A673 (cell line): ENCODE results near the gene CEACAM19. TPM values are rescaled to one million over a fixed set of nuclear protein-coding genes. Genes with fewer than 3 reads are reported as not detected.

Experiments used
- BruUV-seq: library from RNA; stranded (reverse); fragments of 400-500 nt; replicated peaks from 2 replicates; lab custom pipeline; 2021; lab: Mats Ljungman, UMichigan
- CTCF ChIA-PET: fragments of 300-600 bp; sonication (Branson Sonifier 250); formaldehyde crosslinking; loops from one replicate; lab custom pipeline; 2022; ENCODE audit warnings: antibody characterized with exemption; lab: Charles Lee
- POLR2A ChIA-PET: fragments of 300-600 bp; sonication (Branson Sonifier 250); formaldehyde crosslinking; loops from one replicate; lab custom pipeline; 2022; ENCODE audit warnings: antibody characterized with exemption; ENCODE audit not compliant: low non-redundant PET; lab: Charles Lee
- DNase-seq: peaks from one replicate; pipeline ENCODE4 v3.0.0-alpha.2; 2015; ENCODE audit warnings: low spot score
- H3K27ac ChIP-seq: fragments of 200-600 bp; sonication (generic); 2 replicates; pipeline ENCODE4 v1.5.1; 2016; ENCODE audit warnings: mixed run types, low read depth, mild to moderate bottlenecking, mixed read lengths, antibody characterized with exemption, low read length; ENCODE audit not compliant: poor library complexity, severe bottlenecking
- H3K27me3 ChIP-seq: fragments of 200-600 bp; sonication (generic); replicated peaks from 2 replicates; pipeline ENCODE4 v1.6.1; 2017; ENCODE audit warnings: mixed run types, low read depth, mild to moderate bottlenecking, mixed read lengths, antibody characterized with exemption, low read length; ENCODE audit not compliant: insufficient read depth, poor library complexity
- H3K36me3 ChIP-seq: fragments of 200-600 bp; sonication (generic); 2 replicates; pipeline ENCODE4 v1.6.1; 2016; ENCODE audit warnings: mixed run types, mild to moderate bottlenecking, mixed read lengths, antibody characterized with exemption, low read length; ENCODE audit not compliant: insufficient read depth, poor library complexity, severe bottlenecking
- H3K4me1 ChIP-seq: fragments of 200-600 bp; sonication (generic); 2 replicates; pipeline ENCODE4 v1.6.1; 2017; ENCODE audit warnings: mixed run types, mild to moderate bottlenecking, mixed read lengths, antibody characterized with exemption, low read length; ENCODE audit not compliant: insufficient read depth, poor library complexity, severe bottlenecking
- H3K4me3 ChIP-seq: fragments of 200-600 bp; sonication (generic); 2 replicates; pipeline ENCODE4 v1.5.1; 2016; ENCODE audit warnings: low read depth, mixed run types, mild to moderate bottlenecking, mixed read lengths, low read length; ENCODE audit not compliant: poor library complexity, severe bottlenecking
- H3K9me3 ChIP-seq: fragments of 200-600 bp; sonication (generic); 2 replicates; pipeline ENCODE4 v1.6.1; 2016; ENCODE audit warnings: mixed run types, low read depth, mild to moderate bottlenecking, mixed read lengths, antibody characterized with exemption, low read length; ENCODE audit not compliant: poor library complexity, severe bottlenecking
- EZH2 ChIP-seq: fragments of 200-600 bp; sonication (generic); IDR thresholded peaks from 2 replicates; pipeline ENCODE4 v1.6.1; 2017; ENCODE audit warnings: borderline replicate concordance, low read depth, mild to moderate bottlenecking, mixed read lengths, antibody characterized with exemption, low read length; ENCODE audit not compliant: poor library complexity, severe bottlenecking
- intact Hi-C: fragments of 100-400 bp; cut with micrococcal nuclease; formaldehyde crosslinking; loops from one replicate; pipeline ENCODE4 v1.10.0; 2022; ENCODE audit not compliant: unreplicated experiment
- total RNA-seq: library from RNA; stranded (reverse); gene quantifications from 2 replicates; pipeline ENCODE4 v1.2.3, GENCODE V29; 2021
- TF ChIP-seq, protein P1 (sequence below): fragments of 300-800, 200-600 bp; sonication (generic); conservative IDR thresholded peaks from 2 replicates; pipeline ENCODE4 v1.5.1; 2017; ENCODE audit warnings: low read depth, mild to moderate bottlenecking, antibody characterized with exemption, low read length, moderate library complexity, mixed read lengths

Gene CEACAM19
- total RNA-seq, 1 experiment from 2014 or later = 2.5 TPM

DNA sequence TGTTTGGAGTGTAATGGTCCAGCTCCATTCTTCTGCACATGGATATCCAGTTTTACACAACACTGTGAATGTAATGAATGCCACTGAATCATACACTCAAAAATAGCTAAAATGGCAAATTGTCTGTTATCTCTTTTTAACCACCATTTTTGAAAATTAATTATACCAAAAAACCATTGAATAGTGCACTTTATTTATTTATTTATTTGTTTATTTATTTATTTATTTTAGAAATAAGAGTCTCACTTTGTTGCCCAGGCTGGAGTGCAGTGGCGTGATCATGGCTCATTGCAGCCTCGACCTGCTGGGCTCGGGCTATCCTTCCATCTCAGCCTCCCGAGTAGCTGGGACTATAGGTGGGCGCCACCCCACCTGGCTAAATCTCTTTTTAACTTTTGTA is 7.3 kb upstream of the CEACAM19 start:
- no peak overlapping the region for H3K4me3 ChIP-seq
- peaks cover 26% of the 10 kb centered on the region for H3K36me3 ChIP-seq
- no peak for DNase-seq
- intact Hi-C loops = no loop called here
- H3K4me1 ChIP-seq = no peaks in the 10 kb centered on the region
- no peaks in the 10 kb centered on the region for H3K27me3 ChIP-seq
- no peaks in the 10 kb centered on the region for H3K9me3 ChIP-seq
- POLR2A ChIA-PET = no interaction called here
- TF ChIP-seq, protein P1, sequence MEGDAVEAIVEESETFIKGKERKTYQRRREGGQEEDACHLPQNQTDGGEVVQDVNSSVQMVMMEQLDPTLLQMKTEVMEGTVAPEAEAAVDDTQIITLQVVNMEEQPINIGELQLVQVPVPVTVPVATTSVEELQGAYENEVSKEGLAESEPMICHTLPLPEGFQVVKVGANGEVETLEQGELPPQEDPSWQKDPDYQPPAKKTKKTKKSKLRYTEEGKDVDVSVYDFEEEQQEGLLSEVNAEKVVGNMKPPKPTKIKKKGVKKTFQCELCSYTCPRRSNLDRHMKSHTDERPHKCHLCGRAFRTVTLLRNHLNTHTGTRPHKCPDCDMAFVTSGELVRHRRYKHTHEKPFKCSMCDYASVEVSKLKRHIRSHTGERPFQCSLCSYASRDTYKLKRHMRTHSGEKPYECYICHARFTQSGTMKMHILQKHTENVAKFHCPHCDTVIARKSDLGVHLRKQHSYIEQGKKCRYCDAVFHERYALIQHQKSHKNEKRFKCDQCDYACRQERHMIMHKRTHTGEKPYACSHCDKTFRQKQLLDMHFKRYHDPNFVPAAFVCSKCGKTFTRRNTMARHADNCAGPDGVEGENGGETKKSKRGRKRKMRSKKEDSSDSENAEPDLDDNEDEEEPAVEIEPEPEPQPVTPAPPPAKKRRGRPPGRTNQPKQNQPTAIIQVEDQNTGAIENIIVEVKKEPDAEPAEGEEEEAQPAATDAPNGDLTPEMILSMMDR = no peak
- TF ChIP-seq EZH2 = no peak
- H3K27ac ChIP-seq = no peak overlapping the region
- no TSS peak for BruUV-seq
- CTCF ChIA-PET = no interaction called here

GRCh38 chr19:44664976-44665375 is 6.3 kb upstream of the CEACAM19 start:
- POLR2A ChIA-PET = no interaction called here
- Histone ChIP-seq H3K9me3 (no peaks in the 10 kb centered on the region), H3K4me1 (no peaks in the 10 kb centered on the region), H3K36me3 (peaks cover 19% of the 10 kb centered on the region), H3K4me3 (no peak overlapping the region), H3K27ac (no peak overlapping the region), H3K27me3 (no peaks in the 10 kb centered on the region)
- CTCF ChIA-PET = no interaction called here
- no peak for DNase-seq
- intact Hi-C loops = no loop called here
- no TSS peak for BruUV-seq
- TF ChIP-seq, protein P1 = no peak
- no peak for TF ChIP-seq EZH2

GRCh38 chr19:44666852-44667556 is 4.3 kb upstream of the CEACAM19 start:
- Histone ChIP-seq H3K4me3 (no peak overlapping the region), H3K9me3 (no peaks in the 10 kb centered on the region), H3K4me1 (no peaks in the 10 kb centered on the region), H3K27ac (no peak overlapping the region), H3K27me3 (no peaks in the 10 kb centered on the region), H3K36me3 (peaks cover 3% of the 10 kb centered on the region)
- TF ChIP-seq, protein P1 = no peak
- no peak for TF ChIP-seq EZH2
- ChIA-PET POLR2A (no interaction called here), CTCF (no interaction called here)
- BruUV-seq = no TSS peak
- intact Hi-C loops = no loop called here
- no peak for DNase-seq
